Measurements from ENCODE around the gene IER5L. TPM values are rescaled to one million over a fixed set of nuclear protein-coding genes. Genes with fewer than 3 reads are reported as not detected.
A peak's percentile ranks its signal among the peaks of the same experiment; 100 is the strongest.

IER5L gene
- total and polyA plus RNA-seq, 9 of the 15 experiments (the other 6 are each of a cell fraction or from before 2014, with no cell fraction given) = 0.14 to 11.9 (median 0.52) TPM

- 0 out of 2 replicates have a peak, but pooled peaks have one; percentile 13 for TF ChIP-seq POLR2G (IDR thresholded peaks at IDR 0.05; ENCODE audit: low read depth, low read length)
- TF ChIP-seq CTBP1 (IDR thresholded peaks at IDR 0.05; ENCODE audit: borderline replicate concordance) = no peak
- TF ChIP-seq RBM22 (IDR thresholded peaks at IDR 0.05; ENCODE audit: low read depth, low read length, poor library complexity, severe bottlenecking) = peak; percentile 43
- TF ChIP-seq NR2C2 (CRISPR knock-in tag; IDR thresholded peaks at IDR 0.05) = no peak
- peak; percentile 66 for TF ChIP-seq NR2C2 (tag; IDR thresholded peaks at IDR 0.05)
- TF ChIP-seq TEAD4 (IDR thresholded peaks at IDR 0.05; ENCODE audit: low read length) = 0 out of 2 replicates have a peak, but pooled peaks have one; percentile 9
- no peak for TF ChIP-seq TEAD4 (CRISPR knock-in tag; IDR thresholded peaks at IDR 0.05; ENCODE audit: borderline replicate concordance)
- no peak for TF ChIP-seq ZNF586 (CRISPR knock-in tag; conservative IDR thresholded peaks at IDR 0.05)
- TF ChIP-seq NR2C1 (IDR thresholded peaks at IDR 0.05) = peak; percentile 82
- peak; percentile 78 for TF ChIP-seq NR2C1 (tag; IDR thresholded peaks at IDR 0.05)
- Histone ChIP-seq H4K20me1 (replicated peaks; ENCODE audit: control insufficient read depth, insufficient read depth, low read length) (no peaks in the 10 kb centered on the region), H3K9me1 (ENCODE audit: control insufficient read depth, insufficient read depth, low read length) (no peaks in the 10 kb centered on the region), H3K4me3 (no peak overlapping the region), H3K36me3 (ENCODE audit: control insufficient read depth, insufficient read depth, low read length) (peaks cover 58% of the 10 kb centered on the region; the same call in 2 of the 3 replicates), H3K27me3 (ENCODE audit: control insufficient read depth in 2 of 2, insufficient read depth in 2 of 2, low read length in 2 of 2) (no peaks in the 10 kb centered on the region), H3K9me3 (replicated peaks; ENCODE audit: control insufficient read depth, insufficient read depth, low read depth, low read length) (no peaks in the 10 kb centered on the region), H3K79me2 (ENCODE audit: control insufficient read depth, insufficient read depth, low read length) (peaks cover 15% of the 10 kb centered on the region), H3K9ac (ENCODE audit: insufficient read depth in 1 of 2, low read depth in 2 of 2, low read length in 2 of 2) (peak overlapping the region in 1 of 2 experiments; percentile 79; a peak in 2 of 4 replicates), H3K27ac (ENCODE audit: extremely low read depth, low read depth, low read length) (no peak overlapping the region), H3K4me1 (replicated peaks in 1 of 2; ENCODE audit: control insufficient read depth in 2 of 2, insufficient read depth in 2 of 2, low read length in 2 of 2) (peaks cover 15 to 48% of the 10 kb centered on the region in 2 experiments), H2AFZ (ENCODE audit: low read depth, low read length) (no peak overlapping the region), H3K4me2 (ENCODE audit: insufficient read depth, low read length) (no peak overlapping the region)
- in situ Hi-C loops (cut with MboI) (no loop called here), intact Hi-C loops (cut with micrococcal nuclease) (no loop called here)
- ChIA-PET POLR2A (interaction anchor here (0.6 to 0.8 kb wide), 2 partner anchors 11 to 21 kb away, joined by 3 read pairs; no protein-coding TSS in a partner anchor), CTCF (ENCODE audit: low intra/inter-chr PET ratio) (no interaction called here)
- WGBS (ENCODE audit: insufficient coverage, low coverage, missing lambda C conversion rate) = 90% methylated on average over 2 of the region's 7 CpGs
- FAIRE-seq (no peak), DNase-seq (ENCODE audit: extremely low read depth in 1 of 4, low spot score in 3 of 4) (no peak), ATAC-seq (no peak)
- no TSS peak for BruUV-seq (replicated peaks)
Measured at GRCh38 chr9:129145841-129146292, 32.2 kb downstream of the IER5L start.

All from K562 (cell line).